ENCODE data around the gene PHKG2.

The PHKG2 gene

DNA sequence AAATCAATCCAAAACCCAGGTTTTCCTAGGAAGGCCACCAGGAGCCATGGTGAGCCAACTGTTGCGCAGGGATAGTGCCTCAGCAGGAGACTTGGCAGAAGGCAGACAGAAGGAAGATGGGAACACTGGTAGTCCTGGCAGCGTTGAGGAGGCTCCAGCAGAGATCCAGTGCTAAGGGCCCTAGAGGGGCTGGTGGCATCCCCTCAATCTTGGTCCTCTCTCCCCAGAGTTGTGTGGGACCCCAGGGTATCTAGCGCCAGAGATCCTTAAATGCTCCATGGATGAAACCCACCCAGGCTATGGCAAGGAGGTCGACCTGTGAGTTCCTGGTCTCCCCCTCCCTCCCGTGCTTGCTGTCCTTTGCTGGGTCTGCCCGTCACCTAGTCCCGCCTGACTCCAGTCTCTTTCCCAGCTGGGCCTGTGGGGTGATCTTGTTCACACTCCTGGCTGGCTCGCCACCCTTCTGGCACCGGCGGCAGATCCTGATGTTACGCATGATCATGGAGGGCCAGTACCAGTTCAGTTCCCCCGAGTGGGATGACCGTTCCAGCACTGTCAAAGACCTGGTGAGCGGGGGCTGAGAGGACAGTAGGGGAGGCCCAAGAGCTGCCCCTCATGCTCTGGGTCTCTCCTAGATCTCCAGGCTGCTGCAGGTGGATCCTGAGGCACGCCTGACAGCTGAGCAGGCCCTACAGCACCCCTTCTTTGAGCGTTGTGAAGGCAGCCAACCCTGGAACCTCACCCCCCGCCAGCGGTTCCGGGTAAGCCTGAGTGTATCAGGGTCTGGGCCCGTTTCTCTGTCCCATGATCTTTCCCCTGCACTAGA, 7.9 kb downstream of the PHKG2 start:
- DNase-seq (ENCODE audit: low read depth in 1 of 2, low spot score in 1 of 2) = no peak

DNA sequence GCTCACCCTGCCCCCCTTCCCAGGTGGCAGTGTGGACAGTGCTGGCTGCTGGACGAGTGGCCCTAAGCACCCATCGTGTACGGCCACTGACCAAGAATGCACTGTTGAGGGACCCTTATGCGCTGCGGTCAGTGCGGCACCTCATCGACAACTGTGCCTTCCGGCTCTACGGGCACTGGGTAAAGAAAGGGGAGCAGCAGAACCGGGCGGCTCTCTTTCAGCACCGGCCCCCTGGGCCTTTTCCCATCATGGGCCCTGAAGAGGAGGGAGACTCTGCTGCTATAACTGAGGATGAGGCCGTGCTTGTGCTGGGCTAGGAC, 8.5 kb downstream of the PHKG2 start:
- DNase-seq (ENCODE audit: low read depth in 1 of 2, low spot score in 1 of 2) = no peak

DNA sequence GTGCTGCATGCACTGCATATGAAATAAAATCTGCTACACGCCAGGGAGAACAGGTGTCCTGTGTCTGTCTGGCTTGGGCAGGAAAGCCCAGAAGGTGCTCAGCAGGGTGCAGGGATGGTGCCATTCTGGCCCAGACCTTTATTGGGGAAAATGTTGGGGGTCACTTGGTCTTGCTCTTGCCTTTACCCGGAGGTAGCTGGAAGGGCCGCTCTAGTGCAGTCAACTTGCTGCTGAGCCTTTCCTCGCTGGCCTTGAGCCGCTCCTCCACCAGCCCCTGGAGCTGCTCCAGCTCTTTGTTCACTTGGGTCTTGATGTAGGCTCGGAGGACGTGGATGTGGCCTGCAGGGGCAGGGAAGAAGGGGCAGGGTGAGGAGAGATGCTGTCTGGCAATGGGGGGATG, 9.1 kb downstream of the PHKG2 start:
- no peak for DNase-seq (ENCODE audit: low read depth in 1 of 2, low spot score in 1 of 2)

DNA sequence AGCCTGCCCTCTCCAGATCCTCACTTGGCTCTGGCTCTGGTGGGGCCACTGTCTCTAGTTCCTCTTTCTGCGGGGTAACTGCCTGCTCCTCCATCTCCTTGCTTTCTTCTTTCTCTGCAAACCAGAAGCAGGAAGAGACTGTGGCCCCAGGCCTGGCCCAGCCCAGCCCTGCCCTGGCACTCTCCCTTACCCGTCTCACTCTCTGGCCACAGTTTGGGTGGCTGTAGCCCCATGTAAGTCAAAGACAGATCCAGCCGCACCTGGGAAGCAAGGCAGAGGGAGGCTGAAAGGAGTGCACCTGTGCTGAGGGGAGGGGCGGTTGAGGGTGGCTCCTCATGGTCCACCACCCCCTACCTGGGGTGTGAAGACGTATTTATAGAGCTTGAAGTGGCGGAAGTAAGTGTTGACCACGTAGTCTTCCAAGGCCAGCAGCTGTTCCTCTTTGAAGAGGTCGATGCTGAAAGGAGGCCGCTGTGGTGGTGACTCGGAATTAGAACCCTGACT, 10.8 kb downstream of the PHKG2 start:
- DNase-seq (ENCODE audit: low read depth in 1 of 2, low spot score in 1 of 2) = no peak

DNA sequence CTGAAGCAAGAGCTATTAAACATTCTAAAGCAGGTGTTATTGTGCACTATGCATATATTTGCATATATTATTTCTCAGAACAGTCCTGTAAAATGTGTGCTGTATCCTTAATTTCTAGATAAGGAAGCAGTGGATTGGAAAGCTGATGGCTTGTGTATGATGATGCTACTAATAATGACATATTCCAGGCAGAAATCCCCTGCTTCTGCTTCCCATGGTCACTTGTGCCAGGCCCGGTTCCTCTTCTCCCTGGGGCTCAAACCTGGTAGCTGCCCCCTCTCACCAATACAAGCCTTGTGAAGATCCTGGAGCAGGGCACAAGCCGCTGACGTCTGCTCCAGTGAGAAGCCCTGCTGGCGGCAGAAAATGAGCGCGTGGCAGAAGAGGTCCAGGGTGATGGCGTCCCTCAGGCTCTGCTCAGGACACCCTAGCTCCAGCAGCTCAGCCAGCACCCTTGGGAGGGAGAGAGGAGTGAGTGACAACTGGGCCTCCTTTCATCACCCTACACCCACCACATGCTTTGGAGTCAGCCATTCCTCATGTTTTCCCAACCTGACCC, 11.9 kb downstream of the PHKG2 start:
- DNase-seq (ENCODE audit: low read depth in 1 of 2, low spot score in 1 of 2) = no peak

DNA sequence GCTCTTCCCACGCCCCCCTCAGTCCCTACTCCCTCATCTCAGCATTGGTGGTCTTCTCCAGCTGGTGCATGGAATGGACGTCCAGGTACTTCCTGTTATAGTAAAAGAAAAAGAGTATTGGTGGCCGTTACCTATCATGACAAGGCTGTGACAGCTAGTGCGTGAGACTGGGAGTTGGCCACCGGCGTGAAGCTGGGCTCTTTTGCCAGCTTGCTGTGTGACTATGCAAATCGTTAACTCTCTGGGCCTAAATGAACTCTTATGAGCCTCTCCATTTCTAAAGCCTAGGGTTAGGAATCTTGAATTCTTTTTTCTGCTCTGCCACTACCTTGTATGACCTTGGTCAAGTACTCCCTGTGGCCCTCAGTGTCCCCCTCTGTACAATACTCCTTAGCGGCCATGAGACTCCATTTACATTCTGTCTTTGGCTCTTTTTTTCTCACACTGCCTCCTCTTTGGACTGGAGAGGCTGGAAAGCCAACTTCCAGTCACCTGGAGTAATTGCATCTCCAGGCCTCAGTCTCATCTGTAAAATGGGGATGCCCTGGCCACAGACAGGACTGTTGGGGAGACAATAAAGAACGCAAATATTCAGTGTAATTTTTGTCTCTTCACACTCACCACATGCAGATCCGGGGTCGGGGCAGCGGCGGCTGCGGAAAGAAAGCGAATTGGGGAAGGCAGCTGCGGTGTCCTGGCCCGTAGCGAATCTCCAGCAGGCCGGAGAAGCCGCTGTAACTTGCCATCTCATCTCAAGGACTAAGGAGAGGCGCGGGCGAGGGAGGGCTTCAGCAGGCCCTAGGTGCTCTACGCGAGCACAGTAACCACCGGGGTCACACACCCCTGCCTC, 12.6 kb downstream of the PHKG2 start:
- DNase-seq (ENCODE audit: low read depth in 1 of 2, low spot score in 1 of 2) = no peak

DNA sequence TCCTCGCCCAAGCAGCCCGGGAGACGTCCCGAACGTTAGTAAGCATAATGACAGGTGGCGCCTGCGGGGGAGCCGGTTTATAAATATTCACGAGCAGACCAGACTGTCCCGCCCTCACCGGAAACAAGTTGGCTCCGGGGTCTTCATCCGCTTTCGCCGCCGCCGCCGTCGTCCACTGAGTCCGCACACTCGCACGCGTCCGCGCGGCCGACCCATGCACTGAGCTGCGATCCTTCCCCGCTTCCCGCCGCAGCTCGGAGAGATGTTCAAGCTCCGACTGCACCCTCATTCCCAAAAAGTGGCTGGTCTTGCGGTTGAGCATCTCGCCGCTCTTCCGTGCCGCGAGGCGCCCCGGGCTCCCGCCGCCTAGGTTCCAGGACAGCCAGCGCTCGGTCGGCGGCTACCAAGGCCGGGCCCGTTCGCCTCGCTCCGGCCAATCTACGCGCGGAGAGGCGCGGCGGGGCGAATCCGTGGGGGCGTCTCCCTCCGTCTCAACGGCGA, 13.3 kb downstream of the PHKG2 start:
- no peak for DNase-seq (ENCODE audit: low read depth in 1 of 2, low spot score in 1 of 2)

DNA sequence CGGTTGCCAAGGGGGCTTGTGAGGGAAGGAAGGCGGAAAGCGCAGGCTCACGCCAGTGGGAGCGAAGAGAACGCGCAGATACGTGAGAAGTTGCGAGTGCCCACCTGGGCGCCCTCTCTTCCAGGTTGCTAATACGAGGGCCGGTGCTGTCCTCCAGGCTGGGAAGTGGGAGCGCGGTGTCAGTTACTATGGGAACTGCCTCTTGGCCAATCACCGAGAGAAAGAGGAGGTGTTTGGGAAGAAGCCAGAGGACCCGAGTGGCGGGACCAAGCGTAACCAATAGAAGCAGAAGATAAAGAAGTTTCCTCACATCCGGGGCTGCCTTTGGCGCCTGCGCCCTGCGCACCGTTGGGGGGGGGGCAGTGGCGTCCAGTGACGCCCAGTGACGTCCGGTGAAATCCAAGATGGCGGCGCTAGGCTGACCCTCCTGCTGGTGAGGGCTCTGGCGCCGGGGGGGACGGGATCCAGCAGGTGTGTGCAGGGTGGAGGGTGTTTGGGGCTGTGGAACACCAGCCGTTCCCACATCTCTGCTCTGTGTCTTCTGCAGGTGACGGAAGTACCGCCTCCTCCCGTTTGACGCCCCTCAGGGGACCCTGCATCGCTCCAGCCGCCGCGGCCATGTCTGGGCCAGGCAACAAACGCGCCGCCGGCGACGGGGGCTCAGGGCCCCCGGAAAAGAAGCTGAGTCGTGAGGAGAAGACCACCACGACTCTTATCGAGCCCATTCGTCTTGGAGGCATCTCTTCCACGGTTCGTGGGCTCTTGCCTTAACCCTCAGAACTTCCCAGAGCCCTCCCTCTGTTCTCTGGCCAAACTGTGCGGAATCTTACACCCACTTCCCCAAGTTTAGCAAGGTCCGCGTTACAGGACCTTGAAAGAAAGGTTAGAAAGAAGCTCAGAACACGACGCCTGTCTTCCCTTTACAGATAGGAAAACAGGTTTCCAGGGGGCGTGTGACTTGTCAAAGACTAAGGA, 14.0 kb downstream of the PHKG2 start, which contains the start of the genes CFAP119 and RNF40:
CFAP119 (minus strand) TSS at position 135 of the 975 bp plus-strand sequence. CDS start 314 bp downstream, outside the sequence.
RNF40 (plus strand) TSS at position 395 of the 975 bp plus-strand sequence; CDS start at position 619, 224 bp downstream.
- peak; percentile 73 for DNase-seq (ENCODE audit: low read depth in 1 of 2, low spot score in 1 of 2)

DNA sequence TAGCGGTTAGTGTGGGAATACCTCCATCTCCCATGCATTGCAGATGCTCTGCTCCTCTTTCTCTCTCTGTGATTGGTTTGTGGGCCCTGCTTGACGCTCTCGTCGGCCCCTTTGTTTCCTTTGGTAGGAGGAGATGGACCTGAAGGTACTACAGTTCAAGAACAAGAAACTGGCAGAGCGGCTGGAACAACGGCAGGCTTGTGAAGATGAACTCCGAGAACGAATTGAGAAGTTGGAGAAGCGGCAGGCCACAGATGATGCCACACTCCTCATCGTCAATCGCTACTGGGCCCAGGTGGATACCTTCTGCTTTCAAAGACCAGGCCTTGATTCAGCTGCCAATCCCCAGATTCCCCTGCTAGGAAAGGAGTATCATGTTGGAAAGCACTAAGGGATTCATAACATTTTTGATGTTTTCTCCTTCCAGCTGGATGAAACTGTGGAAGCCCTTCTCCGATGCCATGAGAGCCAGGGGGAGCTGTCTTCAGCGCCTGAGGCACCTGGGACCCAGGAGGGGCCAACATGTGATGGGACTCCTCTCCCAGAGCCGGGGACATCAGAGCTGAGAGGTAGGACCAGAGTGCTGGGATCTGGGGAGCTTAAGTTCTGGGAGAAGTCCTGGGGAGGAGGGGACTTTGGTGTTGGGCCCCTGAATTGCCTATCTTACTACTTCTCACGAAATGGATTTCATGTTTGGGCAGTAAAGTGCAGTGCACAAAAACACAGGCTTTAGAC, 14.9 kb downstream of the PHKG2 start:
- no peak for DNase-seq (ENCODE audit: low read depth in 1 of 2, low spot score in 1 of 2)

DNA sequence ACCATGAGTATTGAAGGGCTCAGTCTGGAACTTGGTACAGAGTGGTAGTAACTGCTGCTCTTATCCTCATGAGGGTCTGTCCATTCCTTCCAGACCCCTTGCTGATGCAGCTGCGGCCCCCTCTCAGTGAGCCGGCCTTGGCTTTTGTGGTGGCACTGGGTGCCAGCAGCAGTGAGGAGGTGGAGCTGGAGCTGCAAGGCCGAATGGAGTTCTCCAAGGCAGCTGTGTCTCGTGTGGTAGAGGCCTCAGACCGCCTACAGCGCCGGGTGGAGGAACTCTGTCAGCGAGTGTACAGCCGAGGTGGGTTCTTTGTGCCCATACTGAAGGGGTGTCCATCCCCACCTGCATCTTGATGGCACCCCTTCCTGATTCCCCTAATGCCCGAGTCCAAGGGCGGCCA, 15.9 kb downstream of the PHKG2 start:
- no peak for DNase-seq (ENCODE audit: low read depth in 1 of 2, low spot score in 1 of 2)

DNA sequence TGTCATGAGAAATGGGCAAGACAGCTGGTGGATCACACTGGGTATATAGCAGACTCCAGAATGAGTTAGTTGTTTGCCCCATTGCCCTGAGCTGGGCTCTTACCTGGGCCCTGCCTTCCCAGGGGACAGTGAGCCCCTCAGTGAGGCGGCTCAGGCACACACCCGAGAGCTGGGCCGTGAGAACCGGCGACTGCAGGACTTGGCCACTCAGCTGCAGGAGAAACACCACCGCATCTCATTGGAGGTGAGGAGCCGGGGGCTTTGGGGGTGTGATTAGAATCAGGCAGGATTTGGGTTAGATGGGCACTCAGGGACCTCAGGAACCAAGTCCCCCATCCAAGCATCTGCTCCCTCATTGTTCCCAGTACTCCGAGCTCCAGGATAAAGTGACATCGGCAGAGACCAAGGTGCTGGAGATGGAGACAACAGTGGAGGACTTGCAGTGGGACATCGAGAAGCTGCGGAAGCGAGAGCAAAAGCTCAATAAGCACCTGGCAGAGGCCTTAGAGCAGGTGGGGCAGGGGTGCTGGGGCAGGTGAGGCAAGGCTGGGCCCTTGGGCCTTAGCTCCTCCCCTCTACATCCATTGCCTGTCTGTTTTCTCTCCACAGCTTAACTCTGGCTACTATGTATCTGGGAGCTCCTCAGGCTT, 16.7 kb downstream of the PHKG2 start:
- no peak for DNase-seq (ENCODE audit: low read depth in 1 of 2, low spot score in 1 of 2)

DNA sequence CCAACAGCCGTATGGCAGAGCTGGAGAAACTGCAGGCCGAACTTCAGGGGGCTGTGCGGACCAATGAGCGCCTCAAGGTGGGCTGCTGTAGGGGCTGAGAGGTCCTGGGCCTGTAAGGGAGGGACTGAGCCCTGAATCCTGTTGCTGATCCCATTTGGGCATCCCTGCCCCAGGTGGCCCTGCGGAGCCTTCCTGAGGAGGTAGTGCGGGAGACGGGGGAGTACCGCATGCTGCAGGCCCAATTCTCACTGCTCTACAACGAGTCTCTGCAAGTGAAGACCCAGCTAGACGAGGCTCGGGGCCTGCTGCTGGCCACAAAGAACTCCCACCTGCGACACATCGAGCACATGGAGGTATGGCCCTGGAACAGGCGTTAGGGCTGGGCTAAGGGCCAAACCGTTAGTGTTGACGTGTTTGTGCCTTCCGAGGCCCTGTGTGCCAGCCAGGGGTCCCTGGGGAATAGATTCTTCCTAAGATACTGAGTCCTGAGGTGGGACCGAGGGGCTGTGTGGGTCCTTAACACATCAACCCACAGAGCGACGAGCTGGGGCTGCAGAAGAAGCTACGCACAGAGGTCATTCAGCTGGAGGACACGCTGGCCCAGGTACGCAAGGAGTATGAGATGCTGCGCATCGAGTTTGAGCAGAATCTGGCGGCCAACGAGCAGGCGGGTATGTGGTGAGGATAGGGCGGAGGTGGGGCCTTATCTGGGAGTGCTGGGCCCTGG, 18.1 kb downstream of the PHKG2 start:
- DNase-seq (ENCODE audit: low read depth in 1 of 2, low spot score in 1 of 2) = no peak

DNA sequence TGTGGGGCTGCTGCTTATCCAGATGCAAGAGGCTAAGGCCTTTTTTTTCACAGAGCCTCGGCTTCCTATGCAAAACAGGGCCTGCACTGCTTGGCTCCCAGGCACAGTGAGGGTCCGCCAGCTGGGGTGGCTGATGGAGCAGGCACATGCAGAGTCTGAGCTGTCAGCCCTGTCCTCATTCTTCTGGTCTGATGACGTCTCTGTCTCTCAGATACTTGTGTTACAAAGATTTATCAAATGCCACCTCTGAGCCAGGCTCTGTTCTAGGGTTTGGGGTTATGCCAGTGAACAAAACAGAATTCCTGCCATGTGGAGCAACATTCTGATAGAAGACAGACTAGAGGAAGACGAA, 18.7 kb downstream of the PHKG2 start:
- no peak for DNase-seq (ENCODE audit: low read depth in 1 of 2, low spot score in 1 of 2)

DNA sequence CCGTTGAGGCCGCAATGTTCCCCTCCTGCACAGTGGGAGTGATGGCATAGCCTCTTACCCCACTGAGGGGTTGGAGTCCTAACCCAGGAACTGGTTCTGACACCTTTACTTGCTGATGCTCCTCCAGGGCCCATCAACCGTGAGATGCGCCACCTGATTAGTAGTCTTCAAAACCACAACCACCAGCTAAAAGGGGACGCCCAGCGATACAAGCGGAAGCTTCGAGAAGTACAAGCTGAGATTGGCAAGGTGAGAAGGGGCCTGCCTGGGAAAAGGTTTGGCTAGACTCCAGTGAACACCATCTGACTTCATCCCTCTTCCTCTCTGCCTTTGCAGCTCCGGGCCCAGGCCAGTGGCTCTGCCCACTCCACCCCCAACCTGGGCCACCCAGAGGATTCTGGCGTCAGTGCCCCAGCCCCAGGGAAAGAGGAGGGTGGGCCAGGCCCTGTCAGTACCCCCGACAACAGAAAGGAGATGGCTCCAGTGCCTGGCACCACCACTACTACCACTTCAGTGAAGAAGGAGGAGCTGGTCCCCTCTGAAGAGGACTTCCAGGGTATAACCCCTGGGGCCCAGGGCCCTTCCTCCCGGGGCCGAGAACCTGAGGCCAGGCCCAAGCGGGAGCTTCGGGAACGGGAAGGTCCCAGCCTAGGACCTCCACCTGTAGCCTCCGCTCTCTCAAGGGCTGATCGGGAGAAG, 19.7 kb downstream of the PHKG2 start:
- no peak for DNase-seq (ENCODE audit: low read depth in 1 of 2, low spot score in 1 of 2)

DNA sequence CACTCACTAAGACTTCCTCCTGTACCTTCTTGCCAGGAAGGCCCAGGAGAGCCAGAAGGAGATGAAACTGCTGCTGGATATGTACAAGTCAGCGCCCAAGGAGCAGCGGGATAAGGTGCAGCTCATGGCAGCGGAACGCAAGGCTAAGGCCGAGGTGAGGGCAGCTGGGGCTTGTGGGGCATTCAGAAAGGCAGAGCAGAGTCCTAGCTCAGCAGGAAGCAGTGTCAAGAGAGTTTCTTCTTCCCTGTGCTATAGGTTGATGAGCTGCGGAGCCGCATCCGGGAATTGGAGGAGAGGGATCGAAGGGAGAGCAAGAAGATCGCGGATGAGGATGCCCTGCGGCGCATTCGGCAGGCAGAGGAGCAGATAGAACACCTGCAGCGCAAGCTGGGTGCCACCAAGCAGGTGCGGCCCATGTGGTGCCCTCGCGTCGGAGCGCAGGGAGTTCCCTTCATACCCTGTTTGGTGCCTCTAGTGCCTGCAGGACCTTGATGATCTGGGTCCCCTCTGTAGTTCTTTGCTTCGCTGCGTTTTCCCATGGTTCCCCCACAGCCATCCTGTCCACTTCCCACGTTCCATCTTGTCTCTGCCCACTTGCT, 20.5 kb downstream of the PHKG2 start:
- DNase-seq (ENCODE audit: low read depth in 1 of 2, low spot score in 1 of 2) = no peak

DNA sequence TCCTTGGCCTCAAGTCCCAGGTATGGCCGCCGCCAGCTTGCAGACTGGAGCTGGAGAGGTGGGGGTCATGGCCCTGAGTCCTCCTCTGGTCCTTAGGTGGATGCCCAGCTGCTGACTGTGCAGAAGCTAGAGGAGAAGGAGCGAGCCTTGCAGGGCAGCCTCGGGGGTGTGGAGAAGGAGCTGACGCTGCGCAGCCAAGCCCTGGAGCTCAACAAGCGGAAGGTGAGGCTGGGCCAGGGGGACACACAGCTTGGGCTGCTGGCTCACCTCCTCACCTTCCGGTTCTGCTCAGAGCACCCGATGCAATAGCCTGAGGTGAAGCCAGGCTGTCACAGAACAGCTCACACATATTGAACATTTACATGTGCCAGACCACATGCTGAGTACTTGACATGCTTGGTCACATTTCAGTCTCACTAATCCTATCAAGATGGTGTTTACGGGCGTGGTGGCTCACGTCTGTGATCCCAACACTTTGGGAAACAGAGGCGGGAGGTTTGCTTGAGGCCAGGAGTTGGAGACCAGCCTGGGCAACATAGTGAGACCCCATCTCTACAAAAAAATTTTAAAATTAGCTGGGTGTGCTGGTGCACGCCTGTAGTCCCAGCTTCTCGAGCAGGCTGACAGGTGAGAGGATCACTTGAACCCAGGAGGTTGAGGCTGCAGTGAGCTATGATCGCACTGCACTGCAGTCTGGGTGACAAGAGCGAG, 21.3 kb downstream of the PHKG2 start:
- DNase-seq (ENCODE audit: low read depth in 1 of 2, low spot score in 1 of 2) = no peak

DNA sequence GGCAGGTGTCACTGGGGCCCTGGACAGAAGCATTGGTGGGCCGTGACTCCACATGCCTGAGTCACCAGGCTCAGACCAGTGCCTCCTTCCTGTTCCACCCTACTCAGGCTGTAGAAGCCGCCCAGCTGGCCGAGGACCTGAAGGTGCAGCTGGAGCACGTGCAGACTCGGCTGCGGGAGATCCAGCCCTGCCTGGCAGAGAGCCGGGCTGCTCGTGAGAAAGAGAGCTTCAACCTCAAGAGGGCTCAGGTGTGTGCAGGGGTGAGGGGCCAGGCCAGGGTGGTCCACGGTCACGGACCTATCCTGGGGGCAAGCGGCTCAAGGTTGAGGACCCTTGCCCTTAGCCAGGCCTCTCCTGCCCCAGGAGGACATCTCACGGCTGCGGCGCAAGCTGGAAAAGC, 23.5 kb downstream of the PHKG2 start:
- no peak for DNase-seq (ENCODE audit: low read depth in 1 of 2, low spot score in 1 of 2)
